NT2/D1 (cell line): ENCODE data around the gene AHCTF1.

ENCODE experiments used
- SUZ12 ChIP-seq: IDR thresholded peaks from 2 replicates; pipeline ENCODE4 v1.6.1; 2011; ENCODE audit not compliant: insufficient read length, insufficient read depth; ENCODE audit errors: extremely low read depth
- YY1 ChIP-seq: IDR thresholded peaks from 2 replicates; pipeline ENCODE4 v1.6.1; 2011; ENCODE audit not compliant: insufficient read length, insufficient read depth
- ZNF274 ChIP-seq: IDR thresholded peaks from 2 replicates; pipeline ENCODE4 v1.6.1; 2011; ENCODE audit warnings: mild to moderate bottlenecking, low read depth, low read length

GRCh38 chr1:246978281-246978680, 46.5 kb upstream of the AHCTF1 start:
- TF ChIP-seq YY1 (no peak), ZNF274 (no peak), SUZ12 (no peak)
